Measurements from ENCODE around the gene RCBTB1.
"Not testable (repeated sequence)": the region's sequence is repeated elsewhere in the genome, so short reads cannot be mapped to it uniquely, and the experiment has no call there.

RCBTB1 gene

GRCh38 chr13:49602005-49602404 lies 16.6 kb upstream of the RCBTB1 start:
- Histone ChIP-seq H3K27me3 (ENCODE audit: insufficient read depth, insufficient read length) (no peaks in the 10 kb centered on the region), H3K9me3 (ENCODE audit: insufficient read depth, low read length) (no peaks in the 10 kb centered on the region), H3K9ac (ENCODE audit: insufficient read length, low read depth) (no peak overlapping the region), H3K36me3 (ENCODE audit: insufficient read depth, insufficient read length, low read length) (no peaks in the 10 kb centered on the region), H3K4me3 (ENCODE audit: insufficient read length, low read depth) (no peak overlapping the region), H3K4me1 (ENCODE audit: insufficient read depth, insufficient read length) (no peaks in the 10 kb centered on the region)
- TF ChIP-seq ZNF274 (IDR thresholded peaks at IDR 0.05; ENCODE audit: low read depth, low read length) (no peak), YY1 (IDR thresholded peaks at IDR 0.05; ENCODE audit: insufficient read depth, insufficient read length) (no peak), SUZ12 (IDR thresholded peaks at IDR 0.05; ENCODE audit: extremely low read depth, insufficient read depth, insufficient read length) (no peak)
- no peak for DNase-seq (ENCODE audit: low read depth, low spot score)

GRCh38 chr13:49597043-49597641 lies 11.8 kb upstream of the RCBTB1 start:
- Histone ChIP-seq H3K4me1 (ENCODE audit: insufficient read depth, insufficient read length) (no peaks in the 10 kb centered on the region), H3K27me3 (ENCODE audit: insufficient read depth, insufficient read length) (no peaks in the 10 kb centered on the region), H3K9ac (ENCODE audit: insufficient read length, low read depth) (no peak overlapping the region), H3K9me3 (ENCODE audit: insufficient read depth, low read length) (no peaks in the 10 kb centered on the region), H3K4me3 (ENCODE audit: insufficient read length, low read depth) (no peak overlapping the region), H3K36me3 (ENCODE audit: insufficient read depth, insufficient read length, low read length) (no peaks in the 10 kb centered on the region)
- no peak for DNase-seq (ENCODE audit: low read depth, low spot score)
- no peak for TF ChIP-seq SUZ12 (IDR thresholded peaks at IDR 0.05; ENCODE audit: extremely low read depth, insufficient read depth, insufficient read length)
- no peak for TF ChIP-seq YY1 (IDR thresholded peaks at IDR 0.05; ENCODE audit: insufficient read depth, insufficient read length)
- TF ChIP-seq ZNF274 (IDR thresholded peaks at IDR 0.05; ENCODE audit: low read depth, low read length): no peak

- DNase-seq (ENCODE audit: low read depth, low spot score): no peak
- no peaks in the 10 kb centered on the region for H3K36me3 ChIP-seq (ENCODE audit: insufficient read depth, insufficient read length, low read length)
- H3K4me3 ChIP-seq (ENCODE audit: insufficient read length, low read depth): no peak overlapping the region
- H3K27me3 ChIP-seq (ENCODE audit: insufficient read depth, insufficient read length): no peaks in the 10 kb centered on the region
- no peak for TF ChIP-seq ZNF274 (IDR thresholded peaks at IDR 0.05; ENCODE audit: low read depth, low read length)
- TF ChIP-seq YY1 (IDR thresholded peaks at IDR 0.05; ENCODE audit: insufficient read depth, insufficient read length): no peak
- no peak for TF ChIP-seq SUZ12 (IDR thresholded peaks at IDR 0.05; ENCODE audit: extremely low read depth, insufficient read depth, insufficient read length)
- no peak overlapping the region for H3K9ac ChIP-seq (ENCODE audit: insufficient read length, low read depth)
- H3K4me1 ChIP-seq (ENCODE audit: insufficient read depth, insufficient read length): no peaks in the 10 kb centered on the region
- H3K9me3 ChIP-seq (ENCODE audit: insufficient read depth, low read length): no peaks in the 10 kb centered on the region
Observed at GRCh38 chr13:49596221-49596620, 10.9 kb upstream of the RCBTB1 start.

GRCh38 chr13:49594576-49594975 lies 9.2 kb upstream of the RCBTB1 start:
- Histone ChIP-seq H3K4me1 (ENCODE audit: insufficient read depth, insufficient read length) (no peaks in the 10 kb centered on the region), H3K9me3 (ENCODE audit: insufficient read depth, low read length) (no peaks in the 10 kb centered on the region), H3K27me3 (ENCODE audit: insufficient read depth, insufficient read length) (no peaks in the 10 kb centered on the region), H3K9ac (ENCODE audit: insufficient read length, low read depth) (no peak overlapping the region), H3K36me3 (ENCODE audit: insufficient read depth, insufficient read length, low read length) (no peaks in the 10 kb centered on the region), H3K4me3 (ENCODE audit: insufficient read length, low read depth) (no peak overlapping the region)
- TF ChIP-seq SUZ12 (IDR thresholded peaks at IDR 0.05; ENCODE audit: extremely low read depth, insufficient read depth, insufficient read length) (no peak), YY1 (IDR thresholded peaks at IDR 0.05; ENCODE audit: insufficient read depth, insufficient read length) (no peak), ZNF274 (IDR thresholded peaks at IDR 0.05; ENCODE audit: low read depth, low read length) (no peak)
- no peak for DNase-seq (ENCODE audit: low read depth, low spot score)

GRCh38 chr13:49593876-49594275 lies 8.5 kb upstream of the RCBTB1 start:
- H3K9me3 ChIP-seq (ENCODE audit: insufficient read depth, low read length); H3K27me3 ChIP-seq (ENCODE audit: insufficient read depth, insufficient read length); H3K9ac ChIP-seq (ENCODE audit: insufficient read length, low read depth); H3K36me3 ChIP-seq (ENCODE audit: insufficient read depth, insufficient read length, low read length); H3K4me1 ChIP-seq (ENCODE audit: insufficient read depth, insufficient read length); DNase-seq (ENCODE audit: low read depth, low spot score); H3K4me3 ChIP-seq (ENCODE audit: insufficient read length, low read depth): not testable (repeated sequence)

- not testable (repeated sequence) for DNase-seq (ENCODE audit: low read depth, low spot score); H3K4me1 ChIP-seq (ENCODE audit: insufficient read depth, insufficient read length); H3K4me3 ChIP-seq (ENCODE audit: insufficient read length, low read depth); H3K36me3 ChIP-seq (ENCODE audit: insufficient read depth, insufficient read length, low read length); H3K9ac ChIP-seq (ENCODE audit: insufficient read length, low read depth); H3K9me3 ChIP-seq (ENCODE audit: insufficient read depth, low read length); H3K27me3 ChIP-seq (ENCODE audit: insufficient read depth, insufficient read length)
Observed at GRCh38 chr13:49590714-49591113, 5.4 kb upstream of the RCBTB1 start.

- Histone ChIP-seq H3K27me3 (ENCODE audit: insufficient read depth, insufficient read length) (no peaks in the 10 kb centered on the region), H3K36me3 (ENCODE audit: insufficient read depth, insufficient read length, low read length) (no peaks in the 10 kb centered on the region), H3K9me3 (ENCODE audit: insufficient read depth, low read length) (no peaks in the 10 kb centered on the region), H3K9ac (ENCODE audit: insufficient read length, low read depth) (no peak overlapping the region), H3K4me1 (ENCODE audit: insufficient read depth, insufficient read length) (no peaks in the 10 kb centered on the region), H3K4me3 (ENCODE audit: insufficient read length, low read depth) (no peak overlapping the region)
- DNase-seq (ENCODE audit: low read depth, low spot score): no peak
- no peak for TF ChIP-seq ZNF274 (IDR thresholded peaks at IDR 0.05; ENCODE audit: low read depth, low read length)
- TF ChIP-seq YY1 (IDR thresholded peaks at IDR 0.05; ENCODE audit: insufficient read depth, insufficient read length): no peak
- TF ChIP-seq SUZ12 (IDR thresholded peaks at IDR 0.05; ENCODE audit: extremely low read depth, insufficient read depth, insufficient read length): no peak
Observed at GRCh38 chr13:49587311-49587847, 2.0 kb upstream of the RCBTB1 start.

- Histone ChIP-seq H3K9me3 (ENCODE audit: insufficient read depth, low read length) (no peaks in the 10 kb centered on the region), H3K4me1 (ENCODE audit: insufficient read depth, insufficient read length) (no peaks in the 10 kb centered on the region), H3K36me3 (ENCODE audit: insufficient read depth, insufficient read length, low read length) (no peaks in the 10 kb centered on the region), H3K27me3 (ENCODE audit: insufficient read depth, insufficient read length) (no peaks in the 10 kb centered on the region), H3K4me3 (ENCODE audit: insufficient read length, low read depth) (no peak overlapping the region), H3K9ac (ENCODE audit: insufficient read length, low read depth) (no peak overlapping the region)
- no peak for DNase-seq (ENCODE audit: low read depth, low spot score)
- no peak for TF ChIP-seq SUZ12 (IDR thresholded peaks at IDR 0.05; ENCODE audit: extremely low read depth, insufficient read depth, insufficient read length)
- no peak for TF ChIP-seq YY1 (IDR thresholded peaks at IDR 0.05; ENCODE audit: insufficient read depth, insufficient read length)
- TF ChIP-seq ZNF274 (IDR thresholded peaks at IDR 0.05; ENCODE audit: low read depth, low read length): no peak
Observed at GRCh38 chr13:49586717-49587116, 1.4 kb upstream of the RCBTB1 start.
